ENCODE measurements around the gene NKD1.

Gene NKD1

GRCh38 chr16:50548909-50549560 lies 839 bp downstream of the NKD1 start:
- ChIA-PET POLR2A (no interaction called here), CTCF (interaction anchor here (1.4 kb wide), 1 partner anchor 257 kb away, joined by 5 read pairs; no protein-coding TSS in a partner anchor)
- no peak for TF ChIP-seq CTCF (IDR thresholded peaks at IDR 0.05; ENCODE audit: insufficient read depth, low read length, missing control alignments)
- no peak for DNase-seq (ENCODE audit: low read depth, low spot score)
- peak overlapping the region; percentile 59 for H3K4me3 ChIP-seq (ENCODE audit: low read depth, low read length)

- TF ChIP-seq CTCF (IDR thresholded peaks at IDR 0.05; ENCODE audit: insufficient read depth, low read length, missing control alignments), result no peak
- H3K4me3 ChIP-seq (ENCODE audit: low read depth, low read length), result no peak overlapping the region
- ChIA-PET POLR2A (interaction anchor here (0.6 kb wide), 1 partner anchor 180 kb away, joined by 3 read pairs; no protein-coding TSS in a partner anchor), CTCF (interaction anchor here (1.4 kb wide), 1 partner anchor 257 kb away, joined by 5 read pairs; no protein-coding TSS in a partner anchor)
- DNase-seq (ENCODE audit: low read depth, low spot score), result no peak
Observed at GRCh38 chr16:50549561-50549915, 1.3 kb downstream of the NKD1 start.

GRCh38 chr16:50550035-50550434 lies 1.8 kb downstream of the NKD1 start:
- CTCF ChIA-PET, result interaction anchor here (1.4 kb wide), 1 partner anchor 256 kb away, joined by 5 read pairs; no protein-coding TSS in a partner anchor

GRCh38 chr16:50550866-50551641 lies 2.9 kb downstream of the NKD1 start:
- H3K4me3 ChIP-seq (ENCODE audit: low read depth, low read length), result no peak overlapping the region
- ChIA-PET POLR2A (no interaction called here), CTCF (interaction anchor here (1.2 kb wide), 1 partner anchor 144 kb away, joined by 3 read pairs; no protein-coding TSS in a partner anchor)
- TF ChIP-seq CTCF (IDR thresholded peaks at IDR 0.05; ENCODE audit: insufficient read depth, low read length, missing control alignments), result no peak
- no peak for DNase-seq (ENCODE audit: low read depth, low spot score)

More at GRCh38 chr16:50550035-50550434, 1.8 kb downstream of the NKD1 start:
- no peak for TF ChIP-seq CTCF (IDR thresholded peaks at IDR 0.05; ENCODE audit: insufficient read depth, low read length, missing control alignments)
- POLR2A ChIA-PET, result interaction anchor here (0.6 kb wide), 1 partner anchor 180 kb away, joined by 3 read pairs; no protein-coding TSS in a partner anchor
- DNase-seq (ENCODE audit: low read depth, low spot score), result no peak
- no peak overlapping the region for H3K4me3 ChIP-seq (ENCODE audit: low read depth, low read length)

- POLR2A ChIA-PET, result no interaction called here
- TF ChIP-seq CTCF (IDR thresholded peaks at IDR 0.05; ENCODE audit: insufficient read depth, low read length, missing control alignments), result no peak
- CTCF ChIA-PET, result no interaction called here
- DNase-seq (ENCODE audit: low read depth, low spot score), result no peak
- no peak overlapping the region for H3K4me3 ChIP-seq (ENCODE audit: low read depth, low read length)
Observed at GRCh38 chr16:50552476-50553101, 4.4 kb downstream of the NKD1 start.
